Measurements from ENCODE around the gene RASSF3.
"Not testable (repeated sequence)": the region's sequence is repeated elsewhere in the genome, so short reads cannot be mapped to it uniquely, and the experiment has no call there.

RASSF3 gene

DNA sequence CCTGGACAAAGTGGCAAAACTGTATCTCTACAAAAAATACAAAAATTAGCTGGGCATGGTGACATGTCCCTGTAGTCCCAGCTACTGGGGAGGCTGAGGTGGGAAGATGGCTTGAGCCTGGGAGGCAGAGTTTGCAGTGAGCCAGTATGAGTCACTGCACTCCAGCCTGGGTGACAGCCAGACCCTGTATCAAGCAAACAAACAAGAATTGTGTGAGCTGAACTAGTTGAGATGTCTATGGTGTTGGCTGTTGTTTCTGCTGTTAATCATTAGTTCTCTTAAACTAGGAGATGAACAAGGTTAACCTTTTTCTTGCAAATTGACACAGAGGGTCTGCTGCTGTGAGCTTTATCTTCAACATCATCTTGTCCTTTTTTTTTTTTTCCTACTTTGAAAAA lies 23.6 kb downstream of the RASSF3 start:
- DNase-seq (ENCODE audit: low read depth) = no peak

DNA sequence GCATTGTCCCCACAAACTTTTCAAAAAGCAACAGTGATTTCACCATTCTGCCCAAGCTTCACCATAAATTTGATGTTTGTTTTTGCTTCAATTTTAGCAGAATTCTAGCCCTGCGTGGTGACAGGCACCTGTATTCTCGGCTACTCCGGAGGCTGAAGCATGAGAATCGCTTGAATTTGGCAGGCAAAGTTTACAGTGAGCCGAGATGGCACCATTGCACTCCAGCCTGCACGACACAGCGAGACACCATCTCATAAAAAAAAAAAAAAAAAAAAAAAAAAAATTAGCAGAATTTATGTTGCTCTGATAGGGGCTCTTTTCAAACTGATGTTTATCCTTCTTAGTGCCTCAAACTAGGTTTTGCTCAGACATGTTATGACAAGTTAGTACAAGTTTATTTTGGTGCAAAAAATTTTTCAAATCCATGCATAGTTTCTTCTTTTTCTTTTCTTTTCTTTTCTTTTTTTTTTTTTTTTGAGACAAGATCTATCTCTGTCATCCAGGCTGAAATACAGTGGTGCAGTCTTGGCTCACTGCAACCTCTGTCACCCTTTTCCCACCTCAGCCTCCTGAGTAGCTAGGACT lies 24.3 kb downstream of the RASSF3 start:
- no peak for DNase-seq (ENCODE audit: low read depth)

DNA sequence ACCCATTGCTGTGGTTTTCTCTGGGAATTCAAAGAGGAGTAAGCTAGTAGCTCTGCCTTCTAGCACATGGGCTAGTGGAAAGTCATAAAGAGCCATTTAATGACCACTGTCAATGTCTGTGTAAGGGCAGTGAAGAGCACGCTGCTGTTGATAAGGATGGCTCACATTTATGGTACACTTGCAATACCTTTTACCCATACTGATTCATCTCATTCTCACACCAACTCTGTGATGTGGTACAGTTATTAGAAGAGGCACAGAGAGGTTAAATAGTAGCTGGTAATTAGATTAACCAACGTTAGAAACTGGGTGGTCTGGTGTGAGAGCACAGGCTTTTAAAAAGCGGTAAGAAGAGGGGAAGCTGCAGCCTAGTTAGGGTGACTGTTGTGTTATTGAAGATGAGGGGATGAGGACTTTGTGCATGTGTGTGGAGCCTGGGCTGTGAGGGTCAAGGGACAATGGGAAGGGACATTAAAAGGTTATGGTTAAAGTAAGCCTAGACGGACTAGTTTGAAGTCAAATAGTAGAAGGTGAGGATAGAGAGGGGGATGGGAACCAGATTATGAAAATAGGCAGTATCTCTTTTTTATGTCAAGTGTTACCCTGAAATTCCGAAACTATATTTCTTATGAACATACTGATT lies 25.2 kb downstream of the RASSF3 start:
- no peak for DNase-seq (ENCODE audit: low read depth)

DNA sequence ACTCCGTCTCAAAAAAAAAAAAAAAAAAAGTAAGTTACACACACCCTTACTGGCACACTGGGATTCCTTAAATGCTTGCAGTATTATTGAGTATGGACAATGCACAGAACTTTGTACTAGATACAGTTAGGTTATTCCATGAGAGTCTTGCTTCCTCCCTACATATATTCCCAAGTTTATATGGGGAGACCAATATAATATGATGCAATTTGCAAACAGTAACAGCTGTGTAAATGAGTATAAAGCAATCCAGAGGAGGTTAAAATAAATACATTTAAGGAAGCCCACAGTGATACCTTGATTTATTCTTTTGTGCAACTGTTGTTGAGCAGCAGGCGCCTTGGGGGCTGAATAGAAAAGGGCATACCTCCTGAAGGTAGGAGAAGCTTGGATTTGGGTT lies 26.6 kb downstream of the RASSF3 start:
- no peak for DNase-seq (ENCODE audit: low read depth)

DNA sequence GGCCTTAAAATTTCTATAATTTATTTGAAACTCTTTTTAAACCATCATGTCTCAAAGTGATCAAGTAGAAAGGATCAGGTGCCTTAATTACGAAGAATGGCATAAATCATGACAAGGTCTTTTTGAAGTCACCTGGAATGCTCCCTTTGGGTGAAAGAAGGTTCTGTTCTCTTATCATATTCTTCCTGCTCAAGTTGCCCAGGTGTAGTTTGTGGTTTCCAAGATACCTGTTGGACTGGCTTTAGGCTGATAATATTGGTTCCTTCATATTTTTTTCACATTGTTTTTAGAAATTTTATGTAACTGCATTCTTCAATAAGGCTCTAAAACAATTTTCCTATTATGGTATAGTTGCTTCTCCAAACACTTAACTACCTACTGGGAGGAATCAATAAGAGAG lies 29.2 kb downstream of the RASSF3 start:
- no peak for DNase-seq (ENCODE audit: low read depth)

DNA sequence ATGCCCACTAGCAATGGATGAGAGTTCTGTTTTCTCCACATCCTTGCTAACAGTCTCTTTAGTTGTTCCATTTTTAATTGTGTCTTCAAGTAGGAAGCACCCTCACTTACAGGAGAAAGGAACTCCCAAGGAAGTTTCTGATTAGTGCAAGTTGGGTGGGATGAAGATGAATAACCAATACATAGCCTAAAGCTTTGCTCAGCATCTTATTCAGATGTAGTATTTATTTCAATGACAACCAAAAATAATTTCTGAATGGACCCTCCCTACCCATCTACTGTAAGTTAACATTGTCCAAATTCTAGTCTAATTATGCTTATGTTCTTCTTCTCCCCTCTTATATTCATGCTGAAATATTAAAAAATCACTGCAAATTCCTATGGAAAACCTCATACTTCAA lies 36.0 kb downstream of the RASSF3 start:
- no peak for DNase-seq (ENCODE audit: low read depth)

DNA sequence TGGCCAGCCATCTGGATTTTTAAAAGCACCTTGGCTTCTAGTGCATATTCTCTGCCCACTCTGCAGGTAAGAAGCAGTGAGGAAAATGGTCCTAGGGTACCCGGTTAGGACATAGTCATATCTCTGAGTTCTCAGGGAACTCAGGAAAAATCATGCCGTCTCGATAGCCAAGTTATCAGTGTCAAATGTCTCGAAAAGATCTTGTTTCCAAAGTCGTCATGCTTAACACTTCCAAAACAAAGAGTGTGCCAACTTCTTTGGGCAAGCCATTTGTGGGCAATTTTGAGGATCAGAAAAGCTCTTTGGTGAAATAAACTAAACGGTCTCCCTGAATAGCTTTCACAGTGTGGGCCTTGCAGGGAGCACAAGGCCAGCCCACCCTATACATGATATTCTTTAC lies 39.2 kb downstream of the RASSF3 start:
- no peak for DNase-seq (ENCODE audit: low read depth)

DNA sequence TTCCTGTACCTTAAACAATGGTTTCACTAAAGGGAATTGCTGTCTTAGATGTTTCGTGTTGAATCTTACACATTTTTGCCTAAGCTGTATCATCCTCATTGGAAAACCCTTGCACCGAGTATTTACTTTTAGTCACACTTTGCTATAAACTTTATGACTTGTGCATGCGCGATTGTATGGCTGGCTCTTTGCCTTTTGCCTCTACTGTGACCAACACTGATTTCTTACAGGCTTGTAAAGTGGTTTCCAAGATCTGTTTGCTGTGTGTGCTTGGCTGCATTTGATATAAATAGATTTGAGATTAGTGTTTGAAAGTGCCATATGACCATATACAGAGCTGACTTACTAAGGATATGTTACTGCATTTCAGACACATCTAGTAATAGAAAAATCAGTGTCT lies 40.5 kb downstream of the RASSF3 start:
- DNase-seq (ENCODE audit: low read depth) = no peak

DNA sequence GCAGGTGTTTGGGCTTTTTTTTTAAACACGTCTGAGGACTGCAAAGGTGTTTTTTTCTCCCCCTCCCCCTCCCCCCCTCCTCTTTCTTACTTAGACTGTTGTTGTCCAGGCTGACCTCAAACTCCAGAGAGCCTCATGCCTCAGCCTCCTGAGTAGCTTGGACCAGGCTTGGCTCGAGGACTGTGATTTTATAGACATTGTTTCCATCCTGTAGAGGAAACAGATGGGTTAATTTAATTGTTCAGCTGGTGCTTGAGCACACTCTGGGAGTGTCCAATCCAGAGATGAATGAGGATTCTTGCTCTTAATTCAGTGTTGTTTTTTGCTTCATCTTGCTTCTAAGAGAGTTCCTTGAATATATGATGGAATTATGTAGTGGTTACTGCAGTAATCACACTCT lies 42.1 kb downstream of the RASSF3 start:
- no peak for DNase-seq (ENCODE audit: low read depth)

DNA sequence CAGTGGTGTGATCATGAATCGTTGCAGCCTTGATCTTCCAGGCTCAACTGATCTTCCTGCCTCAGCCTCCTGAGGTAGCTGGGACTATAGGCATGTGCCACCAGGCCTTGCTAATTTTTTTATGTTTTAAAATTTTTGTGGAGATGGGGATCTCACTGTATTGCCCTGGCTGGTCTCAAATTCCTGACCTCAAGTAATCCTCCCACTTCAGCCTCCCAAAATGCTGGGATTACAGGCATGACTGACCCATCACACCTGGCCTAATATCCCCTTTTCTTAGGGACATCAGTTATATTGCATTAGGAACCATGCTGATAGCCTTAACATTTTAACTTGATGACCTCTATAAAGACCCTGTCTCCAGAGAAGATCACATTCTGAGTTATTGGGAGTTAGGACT lies 42.8 kb downstream of the RASSF3 start:
- DNase-seq (ENCODE audit: low read depth) = no peak

DNA sequence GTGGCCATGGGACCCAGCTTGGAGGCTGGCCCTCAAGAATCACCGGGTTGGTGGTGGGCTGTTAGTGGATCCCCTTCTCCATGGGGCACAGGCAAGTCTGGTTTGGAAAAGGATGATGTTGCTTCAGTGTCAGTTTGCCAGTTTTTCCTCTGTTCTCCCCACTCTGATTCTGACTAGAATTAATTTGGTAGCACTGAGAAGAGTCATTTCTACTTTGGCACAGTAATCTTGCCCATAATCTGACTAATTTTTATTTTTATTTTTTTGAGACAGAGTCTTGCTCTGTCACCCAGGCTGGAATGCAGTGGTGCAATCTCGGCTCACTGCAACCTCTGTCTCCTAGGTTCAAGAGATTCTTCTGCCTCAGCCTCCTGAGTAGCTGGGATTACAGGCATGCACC lies 43.6 kb downstream of the RASSF3 start:
- DNase-seq (ENCODE audit: low read depth) = not testable (repeated sequence)

DNA sequence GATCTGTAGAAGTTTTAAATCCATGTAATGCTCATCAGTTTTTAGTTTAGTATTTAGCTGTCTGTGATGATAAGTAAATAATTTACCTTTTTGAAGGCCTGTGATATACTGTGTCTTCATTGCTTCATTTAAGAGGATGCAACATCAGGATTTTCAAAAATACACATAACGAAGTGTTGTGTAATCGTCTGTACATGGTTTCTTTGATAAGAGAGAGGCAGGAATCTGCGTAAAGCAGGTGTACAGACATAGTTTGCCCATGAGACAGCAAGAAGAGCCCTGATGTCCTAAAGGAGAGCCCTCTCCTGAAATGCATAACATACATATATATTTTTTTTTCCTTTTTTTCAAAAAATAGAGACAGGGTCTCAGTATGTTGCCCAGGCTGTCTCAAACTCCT lies 44.8 kb downstream of the RASSF3 start:
- DNase-seq (ENCODE audit: low read depth) = no peak

DNA sequence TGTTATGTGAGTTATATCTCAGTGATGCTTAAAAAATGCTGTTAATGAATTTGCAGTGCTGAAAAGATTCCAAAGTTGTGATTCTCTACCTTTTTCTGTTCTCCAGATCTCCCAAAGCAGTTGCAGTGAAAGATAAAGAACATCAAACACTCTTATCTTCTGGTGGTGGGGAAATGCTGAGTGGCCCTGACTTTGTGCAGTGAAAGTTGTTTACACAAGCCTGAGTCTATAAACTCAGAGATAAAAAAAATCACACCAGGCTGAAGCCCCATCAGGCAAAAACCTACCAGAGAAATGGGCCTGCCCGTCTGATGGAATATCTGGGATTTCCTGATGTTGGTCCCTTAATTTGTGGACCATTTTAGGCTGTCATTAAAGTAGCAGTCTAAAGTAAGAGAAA lies 46.1 kb downstream of the RASSF3 start:
- no peak for DNase-seq (ENCODE audit: low read depth)

DNA sequence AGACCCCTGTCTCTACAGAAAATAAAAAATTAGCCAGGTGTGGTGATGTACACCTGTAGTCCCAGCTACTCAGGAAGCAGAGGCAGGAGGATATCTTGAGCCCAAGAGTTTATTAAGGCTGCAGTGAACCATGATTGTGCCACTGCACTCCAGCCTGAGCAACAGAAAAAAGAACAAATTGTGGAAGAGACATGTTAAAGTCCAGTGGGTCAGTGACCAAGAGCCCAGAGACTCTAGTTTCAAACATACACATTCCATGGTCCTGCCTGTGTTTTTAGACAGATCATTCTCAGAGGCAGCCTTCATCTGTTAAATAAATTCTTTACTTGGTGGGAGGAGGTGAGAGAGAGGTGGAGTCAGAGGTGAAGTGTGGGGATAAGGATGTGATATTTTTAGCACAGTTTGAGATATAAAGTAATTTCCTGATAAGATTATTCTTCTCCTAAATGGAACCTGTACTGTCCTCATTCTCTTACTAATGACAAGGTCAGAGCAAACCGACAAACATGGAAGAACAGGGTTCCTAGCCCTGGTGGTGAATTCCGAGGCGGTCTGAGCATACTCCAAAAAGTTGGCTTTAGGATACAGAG lies 48.7 kb downstream of the RASSF3 start:
- DNase-seq (ENCODE audit: low read depth) = no peak

DNA sequence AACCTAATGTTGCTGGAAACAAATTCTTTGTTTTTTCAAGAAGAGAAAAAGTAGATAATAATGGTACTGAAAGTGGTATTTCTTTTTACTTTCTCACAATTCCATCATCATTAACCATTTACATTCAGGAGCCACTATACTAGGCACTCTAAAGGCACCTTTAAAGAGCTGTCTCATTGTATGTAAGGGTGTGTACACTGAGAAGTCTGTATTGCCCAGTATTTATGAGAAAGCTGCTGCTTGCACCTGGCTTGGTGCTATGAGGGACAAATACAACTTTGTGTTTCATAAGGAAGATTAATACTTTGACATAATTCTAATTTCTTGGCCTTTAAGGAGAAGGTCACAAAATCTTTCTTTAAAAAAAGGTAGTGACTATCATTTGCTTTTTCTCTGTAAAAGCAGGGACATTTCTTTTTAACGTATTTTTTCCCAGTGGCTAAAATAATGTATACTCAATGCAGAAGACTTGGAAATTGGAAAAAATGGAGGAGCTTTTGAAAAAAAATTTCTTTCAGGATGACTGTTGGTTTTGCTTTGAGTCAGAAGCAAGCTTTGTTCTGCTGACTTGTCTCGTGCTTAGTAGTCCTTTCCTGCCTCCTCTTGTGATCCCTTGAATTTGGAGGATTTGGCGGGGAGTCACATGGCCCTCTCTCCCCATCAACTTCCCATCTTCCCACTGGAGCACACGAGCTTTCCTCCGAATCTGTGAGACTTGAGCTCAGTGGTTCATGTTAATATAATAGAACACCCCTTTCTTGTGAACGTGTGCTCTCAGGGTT lies 50.1 kb downstream of the RASSF3 start:
- no peak for DNase-seq (ENCODE audit: low read depth)

DNA sequence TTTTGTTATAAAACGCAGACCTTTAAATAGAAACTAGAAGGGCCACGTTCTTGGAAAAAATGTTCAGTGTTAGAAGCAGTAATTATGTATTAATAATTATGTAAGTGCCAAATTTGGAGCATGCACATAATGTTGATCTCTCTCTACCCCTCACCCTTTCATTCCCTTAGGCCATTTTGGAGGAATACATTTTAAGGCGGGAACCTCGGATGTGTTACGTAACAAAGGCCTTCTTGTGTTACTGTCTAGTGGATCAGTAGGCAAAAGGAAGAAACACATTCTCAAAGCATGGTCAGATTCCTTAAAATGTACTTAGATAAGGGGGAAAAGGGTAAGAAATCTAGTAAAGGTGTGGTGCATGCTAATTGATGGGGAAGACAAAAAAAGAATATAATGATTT lies 52.7 kb downstream of the RASSF3 start:
- no peak for DNase-seq (ENCODE audit: low read depth)

DNA sequence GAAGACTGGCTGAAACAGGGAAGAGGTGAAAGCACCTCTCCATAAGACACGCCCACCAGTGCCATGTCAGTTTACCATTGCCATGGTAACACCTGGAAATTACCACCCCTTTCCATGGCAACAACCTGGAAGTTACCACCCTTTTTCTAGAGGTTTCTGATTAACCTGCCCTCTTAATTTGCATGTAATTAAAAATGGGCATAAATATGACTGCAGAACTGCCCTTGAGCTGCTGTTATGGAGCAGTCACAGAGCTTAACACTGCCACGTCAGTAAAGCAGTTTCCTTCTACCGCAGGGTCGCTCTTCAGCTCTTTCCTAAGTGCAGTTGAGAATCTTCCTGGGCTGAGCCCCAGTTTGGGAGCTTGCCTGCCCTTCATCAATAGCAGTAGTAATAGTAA lies 55.2 kb downstream of the RASSF3 start:
- no peak for DNase-seq (ENCODE audit: low read depth)

DNA sequence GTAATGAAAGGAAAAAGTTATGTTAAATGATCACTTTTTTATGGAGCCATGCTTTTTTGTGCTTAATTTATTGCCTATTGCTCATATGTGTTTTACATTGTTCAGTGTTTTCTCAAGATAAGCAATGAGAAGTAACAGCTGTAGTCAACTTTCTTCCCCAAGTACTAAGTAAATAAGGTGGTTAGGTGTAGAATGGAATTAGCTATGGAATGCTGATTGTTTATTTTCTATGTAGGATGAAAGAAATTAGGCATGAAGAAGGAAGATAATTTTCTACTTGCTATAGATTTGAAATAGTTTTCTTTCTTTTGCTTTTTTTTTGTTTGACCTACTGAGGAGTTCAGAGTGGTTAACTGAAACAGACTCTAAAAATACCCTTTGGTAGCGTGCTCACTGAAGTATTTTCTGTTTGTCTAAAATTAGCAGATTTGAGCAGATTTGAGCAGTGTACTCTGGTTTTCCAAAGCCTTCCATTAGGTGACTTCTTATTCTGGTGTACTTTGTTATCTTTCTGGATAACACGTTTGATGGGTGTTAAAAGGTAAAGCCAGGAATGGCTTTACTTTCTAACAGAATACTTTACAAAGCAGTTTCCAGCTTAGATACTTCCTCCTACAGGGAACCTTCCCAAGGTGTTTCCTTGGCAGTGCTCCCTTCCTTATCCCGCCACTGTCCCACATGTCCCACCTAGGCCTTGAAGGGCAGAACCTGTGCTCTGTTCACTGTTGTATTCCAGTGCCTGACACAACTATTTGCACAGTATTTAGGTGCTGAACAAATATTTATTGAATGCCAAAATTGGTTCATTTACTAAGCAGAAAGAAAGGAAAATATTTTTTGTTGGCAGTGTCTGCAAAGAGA lies 56.0 kb downstream of the RASSF3 start:
- DNase-seq (ENCODE audit: low read depth) = no peak

DNA sequence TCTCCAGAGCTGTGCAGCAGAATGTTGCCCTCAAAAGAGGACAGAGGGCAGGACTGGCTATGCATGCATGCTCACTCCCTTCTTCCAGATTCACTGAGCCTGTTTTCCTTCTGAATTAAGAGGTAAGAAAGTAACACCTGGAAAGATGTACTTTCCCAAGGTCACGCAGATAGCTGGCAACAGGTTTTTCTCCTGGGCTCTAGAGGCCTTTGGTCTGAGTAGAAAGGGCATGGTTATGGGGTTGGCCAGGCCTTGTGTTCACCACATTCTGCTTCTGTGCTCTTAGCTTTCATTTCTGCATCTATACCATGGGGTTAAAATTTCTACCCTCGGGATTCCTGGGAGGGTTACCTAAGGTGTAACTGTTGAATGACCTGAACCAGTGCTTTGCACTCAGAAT lies 57.5 kb downstream of the RASSF3 start:
- DNase-seq (ENCODE audit: low read depth) = no peak

DNA sequence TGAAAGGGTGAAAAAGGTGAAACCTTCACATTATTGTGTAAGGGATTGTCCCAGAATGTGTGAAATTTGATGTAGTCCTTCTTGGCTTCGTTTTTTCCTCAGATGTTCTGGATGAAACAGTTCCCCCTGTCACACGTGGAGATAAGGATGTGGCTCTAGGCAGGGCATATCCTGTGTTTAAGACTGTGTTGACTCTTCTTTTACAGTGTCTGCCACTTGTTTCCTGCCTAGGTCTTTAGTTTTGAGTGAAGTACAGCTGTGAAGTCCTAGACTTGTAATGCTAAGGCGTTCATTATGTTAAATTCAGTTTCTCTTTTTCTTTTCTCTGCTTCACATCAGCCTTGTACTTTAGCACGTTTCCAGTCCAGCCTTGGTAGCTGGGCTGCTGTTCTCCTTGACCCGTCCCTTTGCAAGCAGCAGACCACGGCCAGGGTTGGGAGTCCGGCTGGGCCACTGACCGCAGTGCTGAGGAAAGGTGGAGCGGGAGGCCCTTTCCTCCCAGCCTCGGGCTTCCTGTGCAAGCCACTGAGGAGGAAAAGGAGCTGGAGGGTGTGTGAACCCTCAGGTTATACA lies 59.1 kb downstream of the RASSF3 start:
- no peak for DNase-seq (ENCODE audit: low read depth)

DNA sequence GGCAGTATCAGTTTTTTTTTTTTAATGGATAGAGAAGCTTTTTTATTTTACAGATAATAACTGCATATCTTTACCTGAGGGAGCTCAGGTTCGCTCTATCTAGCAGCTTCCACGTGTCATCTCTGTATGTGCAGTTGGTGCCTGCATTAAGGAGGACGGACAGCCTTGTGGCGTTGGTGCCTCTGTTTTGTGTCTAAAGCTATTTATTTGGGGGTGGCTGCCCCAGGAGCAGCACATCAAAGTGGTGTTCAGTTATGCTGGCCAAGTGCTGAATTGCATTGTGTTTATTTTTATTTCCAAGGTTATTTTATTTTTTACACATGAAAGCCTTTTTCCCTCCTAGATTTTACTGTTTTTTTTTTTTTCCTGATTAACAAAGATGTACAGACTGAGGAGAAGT lies 59.7 kb downstream of the RASSF3 start:
- no peak for DNase-seq (ENCODE audit: low read depth)

Data from stimulated activated CD8-positive, alpha-beta memory T cell treated with anti-CD3 and anti-CD28 coated beads, Interleukin-4, amount 100 ng/mL, for 24 hours (primary cell).